Fibroblast of upper back skin (primary cell): ENCODE measurements around the gene HOXB9.

Experiments used
- DNase-seq: peaks from one replicate; pipeline ENCODE4 v3.0.0-alpha.2; 2013

HOXB9 gene

DNA sequence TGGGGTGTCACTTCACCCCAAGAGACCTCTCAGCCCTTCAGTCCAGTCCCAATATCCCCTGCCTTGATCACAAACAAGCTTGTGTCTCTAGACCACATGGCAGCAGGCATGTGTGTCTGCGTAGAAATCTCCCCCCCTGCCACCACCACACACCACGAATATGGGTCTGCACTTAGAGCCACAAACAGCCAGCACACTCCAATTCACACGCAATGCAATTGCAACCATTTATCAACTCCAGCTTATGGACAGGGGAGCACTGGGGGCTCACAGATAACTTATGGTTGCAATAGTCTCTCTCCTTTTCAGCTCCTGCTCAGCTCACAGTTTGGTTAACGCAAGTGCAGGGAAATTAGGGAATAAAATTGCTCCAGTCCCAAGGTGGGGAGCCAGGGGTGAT, 2.6 kb downstream of the HOXB9 start:
- no peak for DNase-seq

DNA sequence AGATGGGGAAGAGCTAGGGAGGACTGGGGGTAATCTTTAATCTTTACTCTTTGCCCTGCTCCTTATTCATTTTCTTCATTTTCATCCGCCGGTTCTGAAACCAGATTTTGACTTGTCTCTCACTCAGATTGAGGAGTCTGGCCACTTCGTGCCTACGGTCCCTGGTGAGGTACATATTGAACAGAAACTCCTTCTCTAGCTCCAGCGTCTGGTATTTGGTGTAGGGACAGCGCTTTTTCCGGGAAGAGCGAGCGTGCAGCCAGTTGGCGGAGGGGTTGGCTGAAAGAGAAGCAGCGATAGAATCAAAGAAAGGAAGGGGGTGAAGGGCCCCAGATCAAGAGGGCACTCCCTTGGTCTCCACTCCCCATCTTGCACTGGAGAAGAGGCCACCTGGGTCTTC, 3.3 kb downstream of the HOXB9 start:
- no peak for DNase-seq

DNA sequence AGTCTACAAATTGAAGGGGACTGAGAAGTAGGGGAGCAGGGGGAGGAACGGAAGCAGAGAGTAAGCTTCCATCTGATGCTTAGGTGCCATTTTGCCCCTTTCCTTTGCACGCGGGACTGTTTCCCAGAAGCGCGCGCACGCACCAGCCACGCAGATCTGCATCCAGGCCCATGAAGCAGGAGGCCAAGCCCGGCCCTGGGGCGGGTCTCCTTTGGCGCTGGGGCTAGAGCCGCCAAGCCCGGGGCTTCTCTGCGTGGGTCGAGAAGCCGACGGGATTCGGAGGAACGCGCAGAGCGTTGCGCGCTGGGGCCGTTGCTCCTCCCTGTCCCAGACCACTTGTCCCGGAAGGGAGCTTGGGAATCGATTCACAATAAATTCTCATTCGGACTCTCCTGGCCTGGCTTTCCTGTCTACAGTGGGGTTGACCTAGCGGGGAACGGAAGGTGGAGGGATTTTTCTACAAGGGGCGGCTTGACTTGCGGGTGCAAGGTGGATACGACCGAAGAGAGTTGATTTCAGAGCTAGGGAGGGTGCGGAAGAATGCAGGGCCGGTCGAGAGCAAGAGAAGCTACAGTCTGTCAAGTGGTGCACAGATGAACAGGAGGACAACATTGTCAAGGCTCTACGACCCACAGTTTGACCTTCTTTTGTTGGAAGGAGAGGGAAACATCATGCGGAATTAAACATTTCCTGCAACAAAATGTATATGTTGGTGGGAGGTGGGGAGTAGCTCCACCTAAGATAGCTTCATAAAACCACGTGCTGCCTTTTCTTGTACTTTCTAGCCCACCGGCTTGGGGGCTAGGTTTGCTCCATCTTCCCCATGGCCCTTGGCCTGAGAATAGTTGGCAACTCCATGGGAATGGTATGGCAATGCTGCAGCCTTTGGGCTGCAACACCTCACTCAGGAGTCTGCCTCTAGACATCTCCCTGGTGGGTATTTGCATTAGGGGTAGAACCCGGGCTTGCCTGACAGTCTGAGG, 4.5 kb downstream of the HOXB9 start:
- no peak for DNase-seq

- no peak for DNase-seq
Measured at GRCh38 chr17:48620461-48621139, 5.6 kb downstream of the HOXB9 start.

GRCh38 chr17:48619826-48620449, 6.2 kb downstream of the HOXB9 start:
- DNase-seq = no peak

- DNase-seq = peak; percentile 83
Measured at GRCh38 chr17:48618256-48618896, 7.8 kb downstream of the HOXB9 start.

GRCh38 chr17:48617471-48618255, 8.5 kb downstream of the HOXB9 start:
- no peak for DNase-seq

GRCh38 chr17:48616717-48617470, 9.3 kb downstream of the HOXB9 start:
- DNase-seq = no peak

DNA sequence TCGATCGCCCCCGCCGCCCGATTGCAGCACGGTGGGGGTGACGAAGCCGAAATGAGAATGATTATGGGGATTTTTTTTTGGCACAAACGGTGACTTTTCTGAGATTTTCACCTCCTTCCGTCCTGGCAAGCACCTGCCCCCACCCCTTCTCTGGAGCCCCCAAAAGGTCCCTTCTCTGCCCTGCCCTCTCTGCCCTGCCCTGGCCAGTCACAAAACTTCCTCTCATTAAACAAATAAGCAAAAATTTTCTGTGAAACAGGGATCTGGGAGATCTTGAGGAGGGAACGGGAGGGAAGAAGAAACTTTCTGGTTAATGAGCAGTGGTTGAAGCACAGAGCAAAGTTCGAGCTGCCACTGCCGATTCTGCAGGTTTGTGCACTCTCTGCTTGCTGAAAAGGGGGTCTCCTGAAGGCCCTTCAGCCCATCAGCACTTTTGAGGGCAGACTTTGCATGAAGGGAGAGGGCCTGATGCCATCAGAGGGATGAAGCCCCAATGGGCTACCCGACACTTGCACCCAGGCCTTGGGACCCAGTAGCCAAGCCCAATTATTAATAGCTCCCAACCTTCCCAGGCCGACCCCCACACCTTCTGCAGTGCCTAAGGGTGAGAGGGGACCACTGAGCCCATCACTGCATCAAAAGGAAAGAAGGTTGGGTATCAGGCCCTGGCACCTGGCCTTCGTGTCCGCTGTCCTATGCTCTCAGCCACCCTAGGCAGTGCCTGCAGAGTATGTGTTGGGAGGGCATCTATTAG, 10.0 kb downstream of the HOXB9 start:
- DNase-seq = no peak

- no peak for DNase-seq
Measured at GRCh38 chr17:48615047-48615962, 10.9 kb downstream of the HOXB9 start, which contains the start of gene HOXB8. Gene HOXB8, minus strand, starts transcription at chr17:48615292. Its CDS starts 588 bp downstream, at chr17:48614704.

- DNase-seq = no peak
Measured at GRCh38 chr17:48613862-48614694, 12.1 kb downstream of the HOXB9 start.

DNA sequence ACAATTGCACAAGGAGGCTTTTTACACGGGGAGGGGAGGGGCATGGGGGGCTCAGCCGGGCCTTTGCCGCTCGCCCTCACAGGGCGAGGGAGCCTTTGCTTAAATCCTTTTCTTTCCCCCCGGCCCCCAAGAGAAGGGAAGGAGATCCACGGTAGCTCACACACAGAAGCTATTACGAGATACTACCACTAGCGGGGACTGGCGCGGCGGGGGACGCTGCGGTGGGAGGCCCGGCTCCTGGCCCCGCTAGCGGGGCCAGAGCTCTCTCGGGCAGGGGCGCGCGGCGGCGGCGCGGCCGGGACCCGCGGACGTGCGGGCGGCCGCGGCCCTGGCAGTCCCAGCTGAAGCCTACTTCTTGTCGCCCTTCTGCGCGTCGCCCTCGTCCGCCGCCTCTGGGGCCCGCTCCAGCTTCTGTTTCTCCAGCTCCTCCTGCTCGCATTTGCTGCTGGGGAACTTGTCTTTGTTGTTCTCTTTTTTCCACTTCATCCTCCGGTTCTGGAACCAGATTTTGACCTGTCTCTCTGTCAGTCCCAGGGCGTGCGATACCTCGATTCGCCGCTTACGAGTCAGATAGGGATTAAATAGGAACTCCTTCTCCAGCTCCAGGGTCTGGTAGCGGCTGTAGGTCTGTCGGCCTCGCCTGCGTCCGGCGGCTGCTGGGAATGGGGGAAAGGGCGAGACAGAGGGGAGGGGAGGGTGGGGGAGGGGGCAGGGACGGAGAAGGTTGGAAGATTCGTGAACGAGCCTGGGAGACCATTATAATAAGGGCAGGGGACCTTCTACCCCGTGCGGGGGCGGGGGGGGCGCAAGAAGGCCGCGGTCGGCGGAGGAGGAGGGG, 13.1 kb downstream of the HOXB9 start:
- peak; percentile 60 for DNase-seq

GRCh38 chr17:48612456-48612853, 13.7 kb downstream of the HOXB9 start:
- DNase-seq = peak; percentile 64

DNA sequence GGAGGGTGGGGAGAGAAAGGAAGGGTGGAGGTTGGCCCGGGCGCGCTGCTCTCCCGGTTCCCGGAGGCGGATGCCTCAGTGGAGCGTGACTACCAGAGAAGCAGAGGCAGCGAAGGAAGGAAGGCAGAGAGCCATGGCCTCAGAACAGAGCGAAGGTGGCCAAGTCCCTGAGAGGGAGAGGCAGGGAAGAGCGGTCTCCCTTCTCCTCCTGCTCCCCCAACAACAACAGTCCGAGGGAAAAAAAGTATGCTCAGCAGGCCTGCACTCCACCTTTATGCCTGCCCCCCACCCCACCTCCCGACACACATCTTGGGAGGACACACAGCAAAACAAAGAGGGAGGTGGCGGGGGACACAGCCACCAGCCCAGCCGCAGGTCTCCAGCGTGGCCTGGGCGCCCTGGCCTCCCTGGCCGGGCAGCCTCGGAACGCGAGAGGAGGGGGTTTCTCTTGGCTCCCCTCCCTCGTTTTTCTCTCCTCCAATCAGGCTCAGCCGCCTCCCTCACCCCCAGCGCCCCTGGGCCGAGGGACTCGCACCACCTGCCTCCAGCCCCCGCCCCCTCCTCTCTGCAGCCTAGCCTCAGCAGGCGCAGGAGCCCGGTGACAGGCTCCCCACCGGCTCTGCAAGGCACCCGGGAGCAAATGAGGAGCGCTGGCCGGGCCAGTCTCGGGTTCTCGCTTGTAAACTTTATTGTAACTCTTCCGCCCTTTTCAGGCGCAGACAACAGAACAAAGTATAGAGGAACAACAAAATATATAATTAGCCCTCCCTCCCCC, 14.3 kb downstream of the HOXB9 start:
- no peak for DNase-seq

DNA sequence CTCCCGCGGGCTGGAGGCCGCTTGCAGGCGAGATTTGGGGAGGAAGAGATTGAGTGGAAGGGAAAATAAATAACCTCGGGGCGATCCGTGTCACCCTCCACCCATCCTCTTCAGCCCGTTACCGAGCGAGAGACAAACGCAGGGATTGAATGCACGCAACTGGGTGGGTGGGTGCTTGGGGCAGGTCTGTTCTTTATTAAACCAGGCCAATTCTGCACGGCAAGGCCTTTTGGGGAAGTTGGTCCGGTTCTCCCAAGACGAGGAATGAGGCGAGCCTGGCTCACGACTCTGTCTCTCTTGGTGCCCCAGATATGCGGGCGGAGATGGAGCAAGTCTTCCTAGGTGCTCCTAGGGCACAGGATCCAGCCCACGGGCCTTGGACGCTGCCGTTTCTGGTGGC, 14.9 kb downstream of the HOXB9 start:
- no peak for DNase-seq
